Measurements from ENCODE around the gene GNB1L. TPM values are rescaled to one million over a fixed set of nuclear protein-coding genes. Genes with fewer than 3 reads are reported as not detected.

The GNB1L gene
- total and polyA plus RNA-seq, 9 of the 15 experiments (the other 6 are each of a cell fraction or from before 2014, with no cell fraction given), result 0.56 to 50.5 (median 10.2) TPM

DNA sequence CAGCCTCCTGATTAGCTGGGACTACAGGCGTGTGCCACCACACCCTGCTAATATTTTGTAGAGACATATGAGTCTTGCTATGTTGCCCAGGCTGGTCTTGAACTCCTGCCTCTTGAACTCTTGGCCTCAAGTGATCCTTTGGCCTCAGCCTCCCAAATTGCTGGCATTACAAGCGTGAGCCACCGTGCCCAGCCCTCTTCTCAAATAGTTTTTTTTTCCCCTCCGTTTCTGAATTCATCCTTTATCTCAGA lies 82.3 kb downstream of the GNB1L start:
- intact Hi-C loops (cut with micrococcal nuclease), result no loop called here
- Histone ChIP-seq H3K27ac (ENCODE audit: extremely low read depth, low read depth, low read length) (peak overlapping the region; percentile 11; the same call in 1 of the 3 replicates), H3K4me1 (replicated peaks in 1 of 2; ENCODE audit: control insufficient read depth in 2 of 2, insufficient read depth in 2 of 2, low read length in 2 of 2) (peaks cover 38 to 80% of the 10 kb centered on the region in 2 experiments), H3K36me3 (ENCODE audit: control insufficient read depth, insufficient read depth, low read length) (no peaks in the 10 kb centered on the region), H3K9ac (ENCODE audit: insufficient read depth in 1 of 2, low read depth in 2 of 2, low read length in 2 of 2) (peak overlapping the region; percentile 12 to 90; a peak in 1 of 4 replicates), H3K4me3 (no peak overlapping the region), H3K27me3 (ENCODE audit: control insufficient read depth in 2 of 2, insufficient read depth in 2 of 2, low read length in 2 of 2) (peaks cover 0 to 9% of the 10 kb centered on the region in 2 experiments; a peak in 2 of 5 replicates), H3K9me1 (ENCODE audit: control insufficient read depth, insufficient read depth, low read length) (no peaks in the 10 kb centered on the region), H3K9me3 (replicated peaks; ENCODE audit: control insufficient read depth, insufficient read depth, low read depth, low read length) (no peaks in the 10 kb centered on the region), H4K20me1 (replicated peaks; ENCODE audit: control insufficient read depth, insufficient read depth, low read length) (0 out of 2 replicates have a peak, but pooled peaks cover 3% of the 10 kb centered on the region), H3K4me2 (ENCODE audit: insufficient read depth, low read length) (peak overlapping the region; percentile 36), H2AFZ (ENCODE audit: low read depth, low read length) (peak overlapping the region; percentile 87), H3K79me2 (ENCODE audit: control insufficient read depth, insufficient read depth, low read length) (no peaks in the 10 kb centered on the region)
- WGBS (ENCODE audit: insufficient coverage, low coverage, missing lambda C conversion rate), result 14% methylated on average over 4 of the region's 4 CpGs
- BruUV-seq (replicated peaks), result no TSS peak
- no peak for FAIRE-seq
- ChIA-PET CTCF (ENCODE audit: low intra/inter-chr PET ratio) (interaction anchor here (0.7 kb wide), 1 partner anchor 15 kb away, joined by 4 read pairs; no protein-coding TSS in a partner anchor), POLR2A (interaction anchor here (0.6 to 12.4 kb wide), 16 partner anchors 9 to 1274 kb away, joined by 3 to 205 read pairs (median 6); partner anchors contain the start of genes GNB1L, LRRC74B, RTL10 and TANGO2)
- ATAC-seq, result no peak
- no peak for DNase-seq (ENCODE audit: extremely low read depth in 1 of 4, low spot score in 3 of 4)
- peak; percentile 88 for TF ChIP-seq CHD4 (IDR thresholded peaks at IDR 0.05; ENCODE audit: insufficient read depth, insufficient replicate concordance, low read depth, low read length, poor library complexity, severe bottlenecking)
- TF ChIP-seq TFAM (CRISPR knock-in tag; conservative IDR thresholded peaks at IDR 0.05), result no peak
- TF ChIP-seq MAX (CRISPR knock-in tag; IDR thresholded peaks at IDR 0.05), result no peak
- TF ChIP-seq PTRF (tag; IDR thresholded peaks at IDR 0.05), result no peak
- TF ChIP-seq ZNF830 (CRISPR knock-in tag; IDR thresholded peaks at IDR 0.05), result 0 out of 2 replicates have a peak, but pooled peaks have one; percentile 74
- TF ChIP-seq SIX5 (IDR thresholded peaks at IDR 0.05; ENCODE audit: borderline replicate concordance in 1 of 2, insufficient read depth in 1 of 2, low read depth in 1 of 2, low read length in 2 of 2), result no peak
- TF ChIP-seq CHD1 (IDR thresholded peaks at IDR 0.05; ENCODE audit: low read length), result peak; percentile 69
- TF ChIP-seq E2F8 (IDR thresholded peaks at IDR 0.05; ENCODE audit: low read depth, partially characterized antibody), result no peak
- 0 out of 2 replicates have a peak, but pooled peaks have one; percentile 35 for TF ChIP-seq MEF2D (tag; conservative IDR thresholded peaks at IDR 0.05; ENCODE audit: low read depth)
- 0 out of 2 replicates have a peak, but pooled peaks have one; percentile 52 for TF ChIP-seq DIDO1 (tag; IDR thresholded peaks at IDR 0.05; ENCODE audit: low read depth)
- peak; percentile 53; the same call in 1 of the 2 replicates for TF ChIP-seq MYNN (IDR thresholded peaks at IDR 0.05)
- TF ChIP-seq MYNN (CRISPR knock-in tag; IDR thresholded peaks at IDR 0.05), result no peak
- TF ChIP-seq, protein P1, sequence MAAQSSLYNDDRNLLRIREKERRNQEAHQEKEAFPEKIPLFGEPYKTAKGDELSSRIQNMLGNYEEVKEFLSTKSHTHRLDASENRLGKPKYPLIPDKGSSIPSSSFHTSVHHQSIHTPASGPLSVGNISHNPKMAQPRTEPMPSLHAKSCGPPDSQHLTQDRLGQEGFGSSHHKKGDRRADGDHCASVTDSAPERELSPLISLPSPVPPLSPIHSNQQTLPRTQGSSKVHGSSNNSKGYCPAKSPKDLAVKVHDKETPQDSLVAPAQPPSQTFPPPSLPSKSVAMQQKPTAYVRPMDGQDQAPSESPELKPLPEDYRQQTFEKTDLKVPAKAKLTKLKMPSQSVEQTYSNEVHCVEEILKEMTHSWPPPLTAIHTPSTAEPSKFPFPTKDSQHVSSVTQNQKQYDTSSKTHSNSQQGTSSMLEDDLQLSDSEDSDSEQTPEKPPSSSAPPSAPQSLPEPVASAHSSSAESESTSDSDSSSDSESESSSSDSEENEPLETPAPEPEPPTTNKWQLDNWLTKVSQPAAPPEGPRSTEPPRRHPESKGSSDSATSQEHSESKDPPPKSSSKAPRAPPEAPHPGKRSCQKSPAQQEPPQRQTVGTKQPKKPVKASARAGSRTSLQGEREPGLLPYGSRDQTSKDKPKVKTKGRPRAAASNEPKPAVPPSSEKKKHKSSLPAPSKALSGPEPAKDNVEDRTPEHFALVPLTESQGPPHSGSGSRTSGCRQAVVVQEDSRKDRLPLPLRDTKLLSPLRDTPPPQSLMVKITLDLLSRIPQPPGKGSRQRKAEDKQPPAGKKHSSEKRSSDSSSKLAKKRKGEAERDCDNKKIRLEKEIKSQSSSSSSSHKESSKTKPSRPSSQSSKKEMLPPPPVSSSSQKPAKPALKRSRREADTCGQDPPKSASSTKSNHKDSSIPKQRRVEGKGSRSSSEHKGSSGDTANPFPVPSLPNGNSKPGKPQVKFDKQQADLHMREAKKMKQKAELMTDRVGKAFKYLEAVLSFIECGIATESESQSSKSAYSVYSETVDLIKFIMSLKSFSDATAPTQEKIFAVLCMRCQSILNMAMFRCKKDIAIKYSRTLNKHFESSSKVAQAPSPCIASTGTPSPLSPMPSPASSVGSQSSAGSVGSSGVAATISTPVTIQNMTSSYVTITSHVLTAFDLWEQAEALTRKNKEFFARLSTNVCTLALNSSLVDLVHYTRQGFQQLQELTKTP (IDR thresholded peaks at IDR 0.05; ENCODE audit: low read depth in 1 of 2, partially characterized antibody in 2 of 2), result no peak
- in situ Hi-C loops (cut with MboI), result no loop called here
